Muscle layer of colon (tissue), 2 donors: ENCODE results near the gene HEMK1.

ENCODE experiments used
- H3K27ac ChIP-seq: one replicate; pipeline ENCODE4 v1.7.0; 2013; ENCODE audit warnings: low read depth, mild to moderate bottlenecking, low read length, moderate library complexity
- H3K27me3 ChIP-seq, 2 donors: one replicate each; pipeline ENCODE4 v1.7.0; 2013; ENCODE audit warnings: low read length in 2 of 2, mild to moderate bottlenecking in 2 of 2; ENCODE audit not compliant: insufficient read depth in 2 of 2, control insufficient read depth in 1 of 2
- H3K36me3 ChIP-seq: one replicate; pipeline ENCODE4 v1.7.0; 2013; ENCODE audit warnings: mild to moderate bottlenecking, low read length; ENCODE audit not compliant: insufficient read depth
- H3K4me1 ChIP-seq: one replicate; pipeline ENCODE4 v1.7.0; 2013; ENCODE audit warnings: mild to moderate bottlenecking, low read length; ENCODE audit not compliant: insufficient read depth
- H3K4me3 ChIP-seq, 2 donors: one replicate each; pipeline ENCODE4 v1.7.0; 2013; ENCODE audit warnings: low read length in 2 of 2, low read depth in 1 of 2, mild to moderate bottlenecking in 1 of 2, moderate library complexity in 1 of 2
- H3K9ac ChIP-seq: one replicate; pipeline ENCODE4 v1.7.0; 2013; ENCODE audit warnings: low read length
- H3K9me3 ChIP-seq: one replicate; pipeline ENCODE4 v1.7.0; 2013; ENCODE audit warnings: mild to moderate bottlenecking, low read length
- donor health status: abdominal sarcoma.
- donor health status: Adenocarcinoma of cecum.

HEMK1 gene

GRCh38 chr3:50568947-50569749 is at the start of gene HEMK1:
Gene HEMK1, plus strand, starts transcription at chr3:50569522. Its CDS starts 1,583 bp downstream, at chr3:50571105.
- Histone ChIP-seq H3K9ac (peak within 1 kb of the TSS; percentile 96), H3K9me3 (no peaks in the 10 kb centered on the region), H3K4me1 (peaks cover 35% of the 10 kb centered on the region), H3K27ac (peak within 1 kb of the TSS; percentile 90), H3K4me3 (peak within 1 kb of the TSS; percentile 92 to 96), H3K36me3 (peaks cover 11% of the 10 kb centered on the region), H3K27me3 (no peaks in the 10 kb centered on the region)

- Histone ChIP-seq H3K4me1 (peaks cover 5% of the 10 kb centered on the region), H3K9me3 (no peaks in the 10 kb centered on the region), H3K9ac (no peak overlapping the region), H3K36me3 (no peaks in the 10 kb centered on the region), H3K4me3 (no peak overlapping the region), H3K27ac (no peak overlapping the region), H3K27me3 (peaks cover 0 to 9% of the 10 kb centered on the region in 2 donors)
These were observed 48.5 kb upstream of the HEMK1 start for GRCh38 chr3:50520849-50521248.

GRCh38 chr3:50521572-50521971 is 47.8 kb upstream of the HEMK1 start:
- no peak overlapping the region for H3K4me3 ChIP-seq
- no peaks in the 10 kb centered on the region for H3K36me3 ChIP-seq
- H3K9me3 ChIP-seq: no peaks in the 10 kb centered on the region
- H3K4me1 ChIP-seq: no peaks in the 10 kb centered on the region
- H3K9ac ChIP-seq: no peak overlapping the region
- no peak overlapping the region for H3K27ac ChIP-seq
- peaks cover 0 to 9% of the 10 kb centered on the region in 2 donors for H3K27me3 ChIP-seq

- Histone ChIP-seq H3K27ac (no peak overlapping the region), H3K9me3 (no peaks in the 10 kb centered on the region)
These were observed 46.0 kb upstream of the HEMK1 start for GRCh38 chr3:50523279-50523811.

GRCh38 chr3:50524746-50525145 is 44.6 kb upstream of the HEMK1 start:
- Histone ChIP-seq H3K9me3 (no peaks in the 10 kb centered on the region), H3K36me3 (no peaks in the 10 kb centered on the region), H3K27ac (no peak overlapping the region), H3K4me1 (no peaks in the 10 kb centered on the region), H3K9ac (no peak overlapping the region), H3K4me3 (no peak overlapping the region), H3K27me3 (no peaks in the 10 kb centered on the region)

More at GRCh38 chr3:50523279-50523811, 46.0 kb upstream of the HEMK1 start:
- no peaks in the 10 kb centered on the region for H3K4me1 ChIP-seq
- H3K36me3 ChIP-seq: no peaks in the 10 kb centered on the region
- H3K9ac ChIP-seq: no peak overlapping the region
- H3K27me3 ChIP-seq: peaks cover 0 to 9% of the 10 kb centered on the region in 2 donors
- no peak overlapping the region for H3K4me3 ChIP-seq

GRCh38 chr3:50525191-50525910 is 44.0 kb upstream of the HEMK1 start:
- no peaks in the 10 kb centered on the region for H3K36me3 ChIP-seq
- H3K27ac ChIP-seq: no peak overlapping the region
- H3K9ac ChIP-seq: no peak overlapping the region
- H3K4me3 ChIP-seq: no peak overlapping the region
- no peaks in the 10 kb centered on the region for H3K27me3 ChIP-seq
- no peaks in the 10 kb centered on the region for H3K4me1 ChIP-seq
- H3K9me3 ChIP-seq: no peaks in the 10 kb centered on the region

GRCh38 chr3:50525987-50526386 is 43.3 kb upstream of the HEMK1 start:
- no peak overlapping the region for H3K4me3 ChIP-seq
- no peaks in the 10 kb centered on the region for H3K4me1 ChIP-seq
- no peaks in the 10 kb centered on the region for H3K9me3 ChIP-seq
- H3K36me3 ChIP-seq: no peaks in the 10 kb centered on the region
- H3K9ac ChIP-seq: no peak overlapping the region
- no peaks in the 10 kb centered on the region for H3K27me3 ChIP-seq
- H3K27ac ChIP-seq: no peak overlapping the region

- no peaks in the 10 kb centered on the region for H3K27me3 ChIP-seq
- H3K27ac ChIP-seq: no peak overlapping the region
- no peak overlapping the region for H3K9ac ChIP-seq
- no peak overlapping the region for H3K4me3 ChIP-seq
- H3K4me1 ChIP-seq: no peaks in the 10 kb centered on the region
- no peaks in the 10 kb centered on the region for H3K36me3 ChIP-seq
- H3K9me3 ChIP-seq: no peaks in the 10 kb centered on the region
These were observed 39.0 kb upstream of the HEMK1 start for GRCh38 chr3:50530001-50530970.

- Histone ChIP-seq H3K9me3 (no peaks in the 10 kb centered on the region), H3K36me3 (no peaks in the 10 kb centered on the region), H3K27me3 (no peaks in the 10 kb centered on the region), H3K4me1 (no peaks in the 10 kb centered on the region), H3K4me3 (no peak overlapping the region), H3K27ac (no peak overlapping the region), H3K9ac (no peak overlapping the region)
These were observed 38.1 kb upstream of the HEMK1 start for GRCh38 chr3:50531201-50531600.

GRCh38 chr3:50532062-50532705 is 37.1 kb upstream of the HEMK1 start:
- Histone ChIP-seq H3K4me1 (no peaks in the 10 kb centered on the region), H3K4me3 (no peak overlapping the region), H3K9ac (no peak overlapping the region), H3K27me3 (no peaks in the 10 kb centered on the region), H3K9me3 (no peaks in the 10 kb centered on the region), H3K27ac (no peak overlapping the region), H3K36me3 (no peaks in the 10 kb centered on the region)
